Activated T-helper 1 cell treated with Interleukin-2 at 50 U/mL for 16 hours (primary cell): ENCODE measurements around the gene FDXR.

Experiments
- DNase-seq: peaks from one replicate; pipeline ENCODE4 v3.0.0-alpha.2; 2020; ENCODE audit warnings: low read depth

Gene FDXR

DNA sequence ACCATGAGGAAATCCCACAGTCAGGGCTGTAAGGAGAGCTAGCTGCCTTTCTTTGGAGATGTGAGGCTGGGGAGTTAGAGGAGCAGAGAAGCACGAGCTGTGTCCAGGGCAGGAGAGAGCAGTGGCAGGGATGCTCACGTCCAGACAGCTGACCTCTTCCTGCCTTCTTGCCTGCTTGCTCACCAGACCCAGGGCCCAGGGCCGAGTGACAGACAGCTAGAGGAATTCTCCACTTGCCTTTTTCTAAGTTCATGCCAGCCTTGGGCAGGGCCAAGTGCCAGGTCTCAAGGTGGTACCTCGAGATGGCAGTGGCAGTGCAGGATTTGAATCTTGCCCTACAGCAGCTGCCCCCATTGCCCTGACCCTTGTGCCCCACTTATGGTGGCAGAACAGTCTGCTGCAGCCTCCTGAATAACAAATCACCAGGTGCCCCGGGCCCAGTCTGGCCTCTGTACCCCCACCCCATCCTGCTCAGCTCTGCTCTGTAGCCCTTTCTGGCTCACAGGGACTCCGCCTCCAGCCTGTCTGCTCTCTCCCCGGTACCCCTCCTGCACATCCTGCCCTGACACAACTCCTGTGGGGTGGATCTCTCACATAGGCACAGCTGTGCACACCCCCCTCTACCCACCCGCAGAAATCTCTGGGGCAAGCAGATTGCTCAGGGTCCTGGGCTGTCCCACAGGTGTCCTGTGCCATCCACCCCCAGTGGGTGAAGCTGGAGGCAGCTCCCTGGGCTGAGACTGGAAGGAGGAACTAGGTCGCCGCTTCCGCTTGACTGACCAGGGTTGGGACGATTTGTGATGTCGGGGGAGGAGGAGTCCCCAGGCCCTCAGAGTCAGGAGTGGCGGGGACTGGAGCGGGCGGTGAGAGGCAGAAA lies 39.1 kb downstream of the FDXR start:
- DNase-seq = no peak

DNA sequence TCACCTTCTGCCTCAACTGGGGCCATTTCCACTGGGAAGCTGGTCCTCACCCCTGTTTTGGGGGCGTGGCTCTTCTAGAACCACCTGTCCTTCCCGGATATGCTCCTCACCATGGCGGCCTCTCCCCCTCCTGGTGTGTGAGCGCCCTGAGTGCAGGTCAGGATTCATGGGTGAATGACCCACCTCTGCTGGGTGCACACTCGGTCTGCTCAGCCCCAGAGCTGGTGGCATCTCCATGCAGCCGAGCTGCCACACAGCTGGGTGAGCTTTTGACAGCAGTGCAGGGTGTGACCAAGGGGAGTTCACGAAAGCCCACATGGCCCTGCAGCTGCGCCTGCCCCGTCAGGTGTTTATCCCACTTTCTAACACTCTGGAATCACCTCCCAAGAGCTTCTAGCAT lies 40.4 kb downstream of the FDXR start:
- no peak for DNase-seq

DNA sequence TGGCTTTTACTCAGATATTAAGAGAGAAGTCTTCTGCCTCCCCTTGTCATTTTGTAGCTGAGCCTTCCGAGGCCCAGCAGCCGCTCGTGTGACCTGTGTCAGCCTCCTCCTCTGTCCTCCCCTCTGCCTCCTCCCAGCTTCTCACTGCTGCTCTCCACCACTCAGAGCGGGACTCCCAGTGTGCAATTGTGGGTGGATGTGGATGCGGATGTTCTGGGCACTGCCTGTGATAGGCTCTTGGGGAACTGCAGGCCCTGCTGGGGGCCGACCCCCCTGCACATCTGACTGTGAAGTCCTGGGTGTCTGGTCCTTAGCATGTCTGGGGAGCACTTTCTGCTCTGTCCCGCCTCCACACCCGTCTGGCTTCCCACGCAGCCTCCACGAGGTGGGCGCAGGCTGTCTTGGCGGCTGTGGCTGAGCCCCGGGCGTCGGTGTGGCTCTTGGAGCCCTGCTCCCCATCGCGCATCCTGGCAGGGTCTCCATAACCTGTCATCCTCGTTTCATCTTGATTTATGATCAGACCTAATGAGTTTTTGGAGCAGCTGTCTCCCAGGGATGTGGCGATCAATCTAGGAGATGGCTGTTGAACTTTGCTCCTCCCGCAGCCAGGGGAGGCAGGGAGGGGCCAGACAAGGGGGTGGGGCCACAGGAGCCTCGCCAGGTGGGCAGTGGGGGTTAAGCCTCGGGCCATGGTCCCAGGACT lies 41.2 kb downstream of the FDXR start:
- no peak for DNase-seq

DNA sequence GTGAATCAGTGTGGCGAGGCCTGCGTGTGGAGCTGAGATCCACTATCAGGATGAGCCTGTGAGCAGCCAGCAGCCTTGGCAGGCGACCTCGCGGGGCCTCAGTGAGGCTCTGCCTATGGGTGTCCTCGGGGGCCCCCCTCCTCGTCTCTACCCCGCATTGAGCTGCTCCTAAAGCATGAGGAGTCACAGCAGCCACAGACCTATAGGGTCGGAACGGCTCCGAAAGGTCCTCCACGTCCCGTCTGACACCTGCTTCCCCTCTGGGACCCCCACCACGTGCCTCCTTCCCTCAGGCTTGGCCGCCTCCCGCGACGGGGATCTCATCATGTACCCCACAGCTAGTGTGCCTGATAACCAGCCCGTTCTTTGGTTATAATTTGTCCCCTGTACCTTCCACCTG lies 41.9 kb downstream of the FDXR start:
- no peak for DNase-seq

DNA sequence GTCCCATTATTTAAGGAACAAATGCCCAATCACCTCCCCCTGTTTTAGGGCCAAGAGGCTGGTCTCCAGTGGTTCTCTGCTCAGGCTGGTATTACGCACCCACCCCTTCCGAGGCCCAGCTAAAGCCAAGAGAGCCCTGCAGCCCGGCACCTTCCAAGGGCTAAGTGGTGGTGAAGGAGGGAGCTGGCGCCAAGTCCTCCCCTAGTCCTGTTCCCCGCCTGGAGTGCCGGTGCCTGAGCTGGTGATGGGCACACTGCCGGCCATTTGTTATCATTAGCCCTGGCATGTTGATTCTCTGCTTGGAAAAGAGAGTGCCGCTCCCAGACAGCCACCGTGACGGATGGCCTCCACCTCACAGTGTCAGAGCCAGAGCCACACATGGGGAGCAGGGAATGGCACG lies 45.0 kb downstream of the FDXR start:
- DNase-seq = no peak

DNA sequence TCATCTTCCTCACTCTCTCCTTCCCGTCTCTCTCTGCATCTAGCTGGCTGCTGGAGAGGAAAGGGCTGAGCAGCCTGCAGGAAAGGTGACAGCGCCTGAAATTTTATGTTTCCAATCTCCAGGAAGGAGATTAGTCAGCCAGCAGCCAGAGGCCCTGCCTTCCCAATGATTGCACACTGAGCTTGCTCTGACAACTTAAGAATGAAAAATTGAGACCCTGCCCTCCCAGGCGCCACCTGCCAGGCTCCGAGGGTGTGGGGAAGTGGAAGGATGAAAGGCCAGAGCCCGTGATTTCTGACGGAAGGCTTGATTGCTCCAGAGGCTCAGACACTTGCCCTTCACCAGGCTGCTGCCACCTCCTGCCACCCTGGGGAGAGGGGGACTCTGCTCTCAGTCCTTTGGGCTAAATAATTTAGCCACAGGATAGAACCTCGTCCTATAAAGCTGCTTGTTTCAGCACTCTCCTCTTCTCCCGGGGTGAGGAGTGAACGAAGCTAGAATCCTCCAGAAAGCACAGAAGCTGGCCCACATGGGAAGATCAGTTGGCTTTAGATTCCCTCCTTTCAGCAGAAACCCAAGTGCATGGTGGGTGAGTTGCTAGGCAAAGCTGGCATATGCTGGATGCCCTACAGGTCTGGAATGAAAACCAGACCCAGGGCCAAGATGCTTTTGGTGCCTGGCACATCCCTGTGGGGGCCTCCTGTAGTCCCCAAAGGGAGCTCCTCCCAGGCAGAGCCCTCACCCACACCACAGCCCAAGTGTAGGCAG lies 46.7 kb downstream of the FDXR start:
- DNase-seq = no peak

DNA sequence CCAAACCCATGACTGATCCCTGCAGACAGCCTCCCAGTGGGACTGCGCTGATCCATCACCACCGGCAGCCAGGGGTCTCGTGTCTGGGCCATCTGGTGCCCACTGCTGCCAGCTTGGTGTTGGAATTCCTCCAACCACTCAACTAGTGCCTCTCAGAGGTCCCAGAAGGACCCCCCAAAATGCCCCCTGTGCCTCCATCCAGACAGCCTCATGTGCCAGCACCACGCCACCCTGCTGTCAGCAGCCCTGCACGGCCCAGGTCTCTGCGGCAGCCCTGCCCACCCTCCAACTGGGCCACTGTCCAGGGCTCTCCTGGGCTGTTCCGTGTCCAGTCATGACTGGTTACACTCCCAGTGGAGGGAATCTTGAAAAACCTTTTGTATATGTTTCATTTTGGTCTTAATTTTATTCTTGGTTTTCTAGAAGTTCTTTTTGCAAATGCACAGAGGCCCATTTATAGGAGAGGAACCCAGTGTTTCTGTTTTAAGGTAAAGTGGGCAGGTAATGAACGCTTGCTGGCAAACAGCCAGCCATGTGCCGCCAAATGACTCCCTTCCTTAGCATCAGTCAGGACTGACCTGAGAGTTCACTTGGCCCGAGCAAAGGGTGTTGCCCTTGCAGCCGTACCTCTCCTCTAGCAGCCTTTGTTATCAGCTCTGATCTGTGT lies 47.7 kb downstream of the FDXR start:
- no peak for DNase-seq

DNA sequence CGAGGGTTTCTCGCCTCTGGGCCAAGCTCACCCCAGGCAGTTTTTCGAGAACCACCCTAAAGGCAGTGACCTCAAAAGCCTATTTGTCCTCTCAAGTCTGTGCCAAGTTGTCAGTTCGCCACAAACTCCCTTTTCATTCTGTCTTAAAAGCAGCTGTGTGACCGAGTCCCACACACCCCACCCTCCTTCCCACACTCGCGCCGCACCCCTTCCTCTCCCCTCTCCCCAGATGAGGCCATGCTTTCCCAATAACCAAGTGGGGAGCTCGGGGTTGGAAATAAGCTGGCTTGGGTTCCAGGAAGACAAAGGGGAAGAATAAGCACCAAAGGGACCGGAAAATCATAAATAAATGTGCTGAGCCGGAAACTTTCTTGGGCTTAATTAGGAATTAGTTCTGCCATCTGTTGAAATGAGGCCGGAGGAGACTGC lies 49.8 kb downstream of the FDXR start:
- no peak for DNase-seq

DNA sequence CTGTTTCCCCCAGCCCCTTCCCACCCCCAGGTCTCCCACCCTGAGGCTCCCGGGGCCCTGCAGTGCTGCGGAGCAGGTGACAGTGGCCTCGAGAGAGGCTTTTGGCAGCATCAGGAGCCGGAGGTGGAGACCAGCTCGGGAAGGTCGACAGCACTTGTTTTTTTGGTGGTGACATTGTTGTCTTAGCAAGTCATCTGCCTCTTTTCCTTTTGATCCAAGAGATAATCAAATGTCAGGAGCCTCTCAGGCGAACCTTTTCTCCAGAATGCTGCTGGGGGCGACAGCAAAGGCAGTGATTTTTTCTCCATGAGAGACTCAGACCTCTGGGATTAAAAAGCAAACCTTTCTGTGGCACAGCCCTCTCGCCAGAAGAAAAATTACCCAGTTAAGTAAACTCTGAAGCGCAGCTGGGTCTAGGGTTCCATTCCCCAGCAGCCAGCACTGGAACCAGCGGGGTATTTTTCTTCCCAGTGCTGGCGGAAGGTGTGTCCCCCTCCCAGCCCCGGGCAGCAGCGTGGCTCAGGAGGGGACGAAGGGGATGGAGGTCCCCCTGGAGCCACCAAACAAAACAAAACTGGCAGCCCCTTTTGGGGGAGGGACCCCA lies 50.4 kb downstream of the FDXR start:
- no peak for DNase-seq

DNA sequence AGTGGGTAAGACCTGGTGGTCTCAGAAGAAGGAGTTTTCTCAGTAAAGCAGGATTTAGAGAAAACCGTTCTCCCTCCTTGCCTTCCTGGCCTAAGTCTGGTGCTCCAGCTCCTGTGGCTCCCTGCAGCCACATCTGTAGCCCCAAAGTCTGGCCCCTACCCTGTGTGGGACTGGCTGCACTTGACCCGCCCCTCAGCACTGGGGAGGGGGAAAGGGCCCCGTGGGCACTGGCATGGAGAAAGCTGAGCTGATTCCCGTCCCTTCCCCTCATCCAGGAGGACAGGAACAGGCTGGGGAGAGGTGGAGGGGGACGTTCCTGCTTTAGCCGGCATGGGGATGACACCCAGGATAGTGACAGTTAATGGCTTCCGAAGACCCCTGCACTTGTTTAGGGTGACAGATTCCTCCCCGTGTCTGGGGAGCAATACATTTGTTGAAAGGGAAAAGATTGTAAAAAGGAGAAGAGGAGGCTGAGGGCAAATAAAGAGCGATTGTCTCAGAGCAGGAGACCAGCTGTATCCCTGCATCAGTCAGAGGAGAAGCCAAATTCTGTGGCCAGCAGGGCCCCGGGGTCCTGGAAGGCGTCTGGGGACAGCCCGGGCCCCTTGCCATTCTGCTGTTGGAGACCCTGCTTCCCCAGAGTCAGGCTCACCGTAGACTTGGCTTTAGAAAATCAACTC lies 51.0 kb downstream of the FDXR start:
- no peak for DNase-seq

DNA sequence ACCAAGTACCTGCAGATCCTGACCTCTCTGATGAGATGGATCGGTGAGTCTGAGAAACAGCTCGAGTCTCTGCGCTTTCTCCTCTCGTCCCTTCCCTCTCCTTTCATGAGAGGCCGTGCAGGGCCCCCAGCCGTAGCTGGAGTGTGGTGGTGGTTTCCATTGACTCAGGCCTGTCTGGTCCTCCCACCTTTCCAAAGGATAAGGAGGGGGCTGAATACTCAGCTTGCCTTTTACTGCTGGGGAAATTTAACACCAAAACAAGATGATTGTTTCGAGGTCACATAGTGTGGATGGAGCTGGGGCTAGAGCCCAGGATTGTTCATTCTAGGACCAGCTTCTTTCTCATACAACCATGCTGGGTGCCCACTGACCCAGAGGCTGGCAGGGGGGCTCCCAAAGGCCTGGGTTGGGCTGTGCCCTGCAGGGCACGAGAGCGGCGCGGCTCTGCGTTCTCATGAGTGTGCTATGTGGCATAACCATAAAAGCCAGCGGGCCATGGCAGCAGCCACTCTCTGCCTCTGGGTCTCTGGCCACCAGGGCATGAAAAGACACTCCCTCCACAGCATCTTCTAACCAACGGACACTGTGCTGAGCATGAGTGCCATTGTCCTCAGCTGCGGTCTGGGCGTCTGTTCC lies 52.9 kb downstream of the FDXR start:
- no peak for DNase-seq

DNA sequence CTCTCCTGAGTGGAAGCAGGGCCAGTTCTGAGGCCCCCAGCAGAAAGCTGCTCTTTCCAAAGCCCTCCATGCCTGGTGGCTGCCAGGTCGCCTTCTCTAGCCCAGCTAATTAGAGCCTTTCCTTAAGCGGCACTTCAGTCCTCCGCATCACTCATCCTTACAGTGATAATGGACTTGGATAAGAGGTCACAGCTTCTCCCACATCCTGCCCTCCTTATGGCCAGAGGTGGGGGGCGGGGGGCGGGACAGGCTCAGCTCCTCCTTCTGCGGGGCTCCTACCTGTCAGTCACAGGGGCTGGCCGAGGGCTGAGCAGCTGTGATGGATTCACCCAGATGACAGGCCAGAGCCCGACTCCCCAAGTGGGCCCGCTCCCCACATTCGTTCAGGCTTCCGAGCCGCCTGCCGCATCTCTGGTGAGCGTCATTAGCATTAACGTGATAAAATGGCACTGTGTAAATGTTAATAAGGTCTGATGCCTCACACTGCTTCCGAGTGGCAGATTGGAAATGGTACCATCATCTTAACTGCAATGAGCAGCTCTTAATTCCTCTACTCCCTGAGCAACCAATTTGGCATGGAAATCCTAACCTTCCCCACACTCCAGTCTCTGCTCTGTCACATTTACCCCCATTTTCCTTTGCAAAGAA lies 54.4 kb downstream of the FDXR start:
- no peak for DNase-seq

DNA sequence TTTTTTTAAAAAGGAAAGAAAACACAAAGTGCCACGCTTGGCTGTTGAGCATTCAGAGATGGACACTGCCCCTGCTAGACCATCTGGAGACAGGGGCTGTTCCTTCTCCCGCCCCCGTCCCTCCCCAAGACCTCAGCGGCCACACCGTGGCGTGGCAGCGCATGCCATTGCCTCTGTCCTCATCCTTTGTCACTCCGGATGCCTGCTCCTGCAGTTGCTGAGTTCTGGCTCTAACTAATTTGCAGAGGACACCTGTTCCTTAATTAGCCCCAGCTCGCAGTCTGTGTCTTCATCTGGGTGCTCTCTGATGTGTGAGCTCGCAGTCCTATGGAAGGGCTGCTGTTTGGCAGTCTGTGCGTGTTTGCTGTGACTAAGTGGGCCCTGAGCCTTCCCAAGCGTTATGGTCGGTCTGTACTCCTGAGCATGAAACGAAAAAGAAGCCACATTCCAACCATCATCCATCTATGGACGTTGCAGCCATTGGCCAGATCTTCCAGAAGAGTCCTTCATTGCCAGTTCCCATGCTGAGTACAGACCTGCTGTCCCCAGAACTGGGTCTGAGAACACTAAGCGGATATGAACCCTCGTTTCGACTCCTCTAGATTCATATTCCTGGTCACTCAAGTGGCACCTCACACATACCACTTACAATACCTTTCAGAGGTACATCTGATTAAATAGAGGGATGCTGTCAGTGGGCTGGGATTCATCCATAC lies 55.7 kb downstream of the FDXR start:
- no peak for DNase-seq

DNA sequence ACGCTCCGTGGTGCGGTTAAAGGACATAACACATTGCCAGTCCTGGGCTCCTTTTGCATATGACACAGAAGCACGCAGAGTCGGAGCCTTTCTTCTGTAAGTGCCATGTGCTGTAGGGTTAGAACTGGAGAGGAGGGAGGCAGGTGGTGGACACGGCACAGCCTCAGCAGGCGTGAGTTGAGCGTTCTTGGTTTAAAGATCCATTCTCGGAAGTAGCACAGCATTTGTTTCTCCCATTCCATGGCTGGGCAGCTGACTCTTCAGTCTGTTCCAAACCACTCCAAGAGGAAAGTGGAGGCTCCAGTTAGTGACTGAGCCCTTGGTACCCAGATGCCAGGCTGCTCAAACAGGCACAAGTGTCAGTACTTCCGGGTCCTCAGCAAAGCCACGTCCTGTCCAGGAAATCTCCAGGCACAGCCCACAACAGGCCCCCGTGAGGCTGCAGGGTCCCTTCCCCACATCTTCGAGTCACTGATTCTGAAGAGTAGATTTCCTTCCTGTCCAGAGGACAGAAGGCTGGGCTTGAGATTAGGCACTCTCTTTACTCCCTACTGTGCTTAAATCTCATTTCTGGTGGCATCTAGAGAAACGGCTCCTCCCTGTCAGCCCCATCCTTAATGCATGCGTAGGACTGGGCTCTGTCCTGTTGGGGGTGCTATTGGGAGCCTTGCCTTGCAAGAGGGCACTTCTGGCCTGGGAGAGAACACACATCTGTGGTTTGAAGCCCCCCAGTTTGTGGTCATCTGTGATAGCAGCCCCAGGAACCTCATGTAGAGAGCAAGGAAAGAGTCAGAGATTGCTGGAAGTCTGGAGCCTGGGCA lies 57.0 kb downstream of the FDXR start:
- DNase-seq = no peak

DNA sequence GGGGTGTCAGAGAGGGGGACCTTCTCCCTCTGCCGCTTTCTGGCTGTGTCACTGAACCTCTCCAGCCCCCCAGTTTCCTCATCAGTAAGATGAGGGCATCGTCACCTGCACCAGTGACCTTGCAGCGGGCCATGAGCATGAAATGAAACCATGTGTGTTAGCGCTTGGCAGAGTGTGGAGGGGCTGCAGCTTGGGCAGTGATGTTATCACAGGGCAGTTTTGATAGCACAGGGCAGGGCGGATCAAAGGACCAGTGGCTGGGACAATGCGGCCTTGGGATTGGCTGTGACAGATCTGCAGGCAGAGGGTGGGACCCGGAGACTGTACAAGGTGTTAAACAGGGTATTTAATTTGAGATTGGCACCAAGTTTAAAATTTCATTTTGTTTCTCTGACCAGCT lies 57.7 kb downstream of the FDXR start:
- DNase-seq = no peak

DNA sequence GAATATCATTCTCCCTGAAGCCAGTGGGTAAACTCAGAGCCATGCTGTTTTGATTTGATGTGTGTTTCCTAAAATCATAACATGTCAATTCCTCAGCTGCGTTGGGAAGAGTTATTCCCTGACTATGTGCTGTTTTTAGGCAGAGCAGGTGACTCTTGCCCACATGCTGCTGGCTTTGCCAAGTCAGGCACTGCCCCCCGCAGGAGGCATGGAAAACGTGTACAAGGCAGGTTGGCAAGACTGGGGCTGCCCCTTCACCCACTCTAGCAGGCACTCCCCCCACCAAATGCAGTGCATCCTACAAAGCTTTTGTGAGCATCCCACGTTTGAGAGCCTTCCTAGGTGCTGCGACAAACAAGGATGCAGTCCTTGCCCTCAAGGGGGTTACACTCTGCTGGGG lies 58.3 kb downstream of the FDXR start:
- DNase-seq = no peak
